ENCODE data around the gene CDCA8.

Gene CDCA8

GRCh38 chr1:37739222-37739621 is 46.9 kb downstream of the CDCA8 start:
- Mint-ChIP-seq H3K36me3 (ENCODE audit: low read depth) (no peaks in the 10 kb centered on the region), H3K27ac (no peak overlapping the region), H3K4me1 (no peaks in the 10 kb centered on the region), H3K4me3 (no peak overlapping the region), H3K27me3 (ENCODE audit: low read depth, poor library complexity) (peaks cover 94% of the 10 kb centered on the region), H3K9me3 (peaks cover 12% of the 10 kb centered on the region)
- no peak for TF ChIP-seq CTCF (IDR thresholded peaks at IDR 0.05)
- no peak for DNase-seq

GRCh38 chr1:37741130-37741529 is 48.8 kb downstream of the CDCA8 start:
- Mint-ChIP-seq H3K27me3 (ENCODE audit: low read depth, poor library complexity) (peaks cover 90% of the 10 kb centered on the region), H3K4me1 (no peaks in the 10 kb centered on the region), H3K9me3 (peaks cover 16% of the 10 kb centered on the region), H3K36me3 (ENCODE audit: low read depth) (no peaks in the 10 kb centered on the region), H3K4me3 (no peak overlapping the region), H3K27ac (no peak overlapping the region)
- no peak for TF ChIP-seq CTCF (IDR thresholded peaks at IDR 0.05)
- no peak for DNase-seq

GRCh38 chr1:37741662-37742061 is 49.3 kb downstream of the CDCA8 start:
- H3K4me3 Mint-ChIP-seq, result no peak overlapping the region
- peaks cover 88% of the 10 kb centered on the region for H3K27me3 Mint-ChIP-seq (ENCODE audit: low read depth, poor library complexity)
- no peak overlapping the region for H3K27ac Mint-ChIP-seq
- H3K36me3 Mint-ChIP-seq (ENCODE audit: low read depth), result no peaks in the 10 kb centered on the region
- H3K9me3 Mint-ChIP-seq, result peaks cover 19% of the 10 kb centered on the region
- no peak for TF ChIP-seq CTCF (IDR thresholded peaks at IDR 0.05)
- no peak for DNase-seq
- no peaks in the 10 kb centered on the region for H3K4me1 Mint-ChIP-seq

GRCh38 chr1:37746806-37747205 is 54.5 kb downstream of the CDCA8 start:
- no peak for DNase-seq
- Mint-ChIP-seq H3K4me1 (no peaks in the 10 kb centered on the region), H3K4me3 (no peak overlapping the region), H3K27me3 (ENCODE audit: low read depth, poor library complexity) (peaks cover 95% of the 10 kb centered on the region), H3K36me3 (ENCODE audit: low read depth) (no peaks in the 10 kb centered on the region), H3K9me3 (peaks cover 23% of the 10 kb centered on the region), H3K27ac (no peak overlapping the region)
- no peak for TF ChIP-seq CTCF (IDR thresholded peaks at IDR 0.05)

GRCh38 chr1:37748565-37748964 is 56.2 kb downstream of the CDCA8 start:
- Mint-ChIP-seq H3K9me3 (peaks cover 23% of the 10 kb centered on the region), H3K36me3 (ENCODE audit: low read depth) (no peaks in the 10 kb centered on the region), H3K27ac (no peak overlapping the region), H3K27me3 (ENCODE audit: low read depth, poor library complexity) (peaks cover 86% of the 10 kb centered on the region), H3K4me3 (no peak overlapping the region), H3K4me1 (no peaks in the 10 kb centered on the region)
- no peak for DNase-seq
- TF ChIP-seq CTCF (IDR thresholded peaks at IDR 0.05), result no peak

- Mint-ChIP-seq H3K27me3 (ENCODE audit: low read depth, poor library complexity) (peaks cover 55% of the 10 kb centered on the region), H3K36me3 (ENCODE audit: low read depth) (no peaks in the 10 kb centered on the region), H3K4me1 (no peaks in the 10 kb centered on the region), H3K4me3 (peak overlapping the region; percentile 72), H3K27ac (no peak overlapping the region), H3K9me3 (peaks cover 11% of the 10 kb centered on the region)
- DNase-seq, result no peak
- no peak for TF ChIP-seq CTCF (IDR thresholded peaks at IDR 0.05)
Observed at GRCh38 chr1:37752213-37752582, 59.9 kb downstream of the CDCA8 start.
